BLaER1 treated with 17β-estradiol and CSF1 and Interleukin-3, amounts not matched to agents 10 nM and 100 nM (cell line): ENCODE results near the gene VPS13D.
"Not testable (repeated sequence)": the region's sequence is repeated elsewhere in the genome, so short reads cannot be mapped to it uniquely, and the experiment has no call there.

Experiments
- H3K27ac ChIP-seq, 11 experiments: shearing (Covaris generic); formaldehyde crosslinking; 2 replicates each; pipeline ENCODE4 v1.8.1; 2022
- H3K27me3 ChIP-seq, 11 experiments: shearing (Covaris generic); formaldehyde crosslinking; 2 replicates each; pipeline ENCODE4 v1.8.1; 2022
- H3K36me3 ChIP-seq, 11 experiments: shearing (Covaris generic); formaldehyde crosslinking; 2 replicates each; pipeline ENCODE4 v1.8.1; 2022
- H3K4me1 ChIP-seq, 10 experiments: shearing (Covaris generic); formaldehyde crosslinking; 2 replicates each; pipeline ENCODE4 v1.8.1; 2022
- H3K4me2 ChIP-seq, 11 experiments: shearing (Covaris generic); formaldehyde crosslinking; 2 replicates each; pipeline ENCODE4 v1.8.1; 2022
- H3K4me3 ChIP-seq, 10 experiments: shearing (Covaris generic); formaldehyde crosslinking; 2 replicates each; pipeline ENCODE4 v1.8.1; 2022
- H3K9ac ChIP-seq, 11 experiments: shearing (Covaris generic); formaldehyde crosslinking; 2 replicates each; pipeline ENCODE4 v1.8.1; 2022
- H3K9me3 ChIP-seq, 11 experiments: shearing (Covaris generic); formaldehyde crosslinking; replicated peaks in 1 of 11; 2 replicates each; pipeline ENCODE4 v1.8.1; 2022
- H4K20me1 ChIP-seq, 11 experiments: shearing (Covaris generic); formaldehyde crosslinking; 2 replicates each; pipeline ENCODE4 v1.8.1; 2022
- Cebpa-rat ChIP-seq, 11 experiments: shearing (Covaris generic); IDR thresholded peaks; 2 replicates each; pipeline ENCODE4 v1.8.1; 2022

The VPS13D gene

GRCh38 chr1:12384836-12385456 lies 155.1 kb downstream of the VPS13D start:
- Histone ChIP-seq H3K27ac (peak overlapping the region in 2 of 11 experiments; percentile 32 to 33; a peak in 3 of 22 replicates), H3K4me1 (peaks cover 47 to 55% (median 51%) of the 10 kb centered on the region in 10 experiments), H3K4me3 (no peak overlapping the region), H3K9me3 (peaks cover 35 to 68% (median 53%) of the 10 kb centered on the region in 11 experiments), H3K9ac (no peak overlapping the region), H3K36me3 (peaks cover 73 to 90% (median 81%) of the 10 kb centered on the region in 11 experiments), H3K4me2 (peak overlapping the region; percentile 47 to 68 (median 59)), H4K20me1 (no peaks in the 10 kb centered on the region), H3K27me3 (no peaks in the 10 kb centered on the region)
- TF ChIP-seq Cebpa-rat (IDR thresholded peaks at IDR 0.05), result no peak

- Histone ChIP-seq H3K27ac (no peak overlapping the region), H4K20me1 (no peaks in the 10 kb centered on the region), H3K9ac (no peak overlapping the region), H3K36me3 (peaks cover 79 to 91% (median 85%) of the 10 kb centered on the region in 11 experiments), H3K4me2 (peak overlapping the region in 9 of 11 experiments; percentile 47 to 68 (median 60); a peak in 11 of 22 replicates), H3K9me3 (peaks cover 35 to 80% (median 65%) of the 10 kb centered on the region in 11 experiments), H3K4me3 (0 out of 20 replicates have a peak overlapping the region, but pooled peaks of 1 of the 10 experiments have one; percentile 1), H3K27me3 (no peaks in the 10 kb centered on the region), H3K4me1 (peaks cover 35 to 43% (median 40%) of the 10 kb centered on the region in 10 experiments)
- no peak for TF ChIP-seq Cebpa-rat (IDR thresholded peaks at IDR 0.05)
Measured at GRCh38 chr1:12386130-12386529, 156.3 kb downstream of the VPS13D start.

- Histone ChIP-seq H3K4me1 (peaks cover 23 to 29% (median 27%) of the 10 kb centered on the region in 10 experiments), H3K4me3 (peak overlapping the region in 2 of 10 experiments; percentile 4 to 25; a peak in 2 of 20 replicates), H3K9me3 (peaks cover 37 to 85% (median 67%) of the 10 kb centered on the region in 11 experiments), H3K27me3 (no peaks in the 10 kb centered on the region), H4K20me1 (no peaks in the 10 kb centered on the region), H3K4me2 (no peak overlapping the region), H3K9ac (no peak overlapping the region), H3K36me3 (peaks cover 86 to 100% (median 94%) of the 10 kb centered on the region in 11 experiments), H3K27ac (no peak overlapping the region)
- TF ChIP-seq Cebpa-rat (IDR thresholded peaks at IDR 0.05), result no peak
Measured at GRCh38 chr1:12387641-12388040, 157.8 kb downstream of the VPS13D start.

- peaks cover 70 to 100% (median 92%) of the 10 kb centered on the region in 11 experiments for H3K36me3 ChIP-seq
- H3K4me1 ChIP-seq, result not testable (repeated sequence)
Measured at GRCh38 chr1:12390296-12390695, 160.5 kb downstream of the VPS13D start.

GRCh38 chr1:12397462-12398450 lies 167.9 kb downstream of the VPS13D start:
- no peaks in the 10 kb centered on the region for H4K20me1 ChIP-seq
- no peak overlapping the region for H3K4me3 ChIP-seq
- peaks cover 22 to 66% (median 50%) of the 10 kb centered on the region in 11 experiments for H3K36me3 ChIP-seq
- peaks cover 17 to 23% (median 21%) of the 10 kb centered on the region in 10 experiments for H3K4me1 ChIP-seq
- H3K27me3 ChIP-seq, result no peaks in the 10 kb centered on the region
- H3K4me2 ChIP-seq, result peak overlapping the region; percentile 1 to 76 (median 62); a peak in 19 of 22 replicates
- H3K9ac ChIP-seq, result no peak overlapping the region
- no peak for TF ChIP-seq Cebpa-rat (IDR thresholded peaks at IDR 0.05)
- H3K27ac ChIP-seq, result peak overlapping the region in 5 of 11 experiments; percentile 19 to 55 (median 45); a peak in 8 of 22 replicates
- peaks cover 14 to 26% (median 23%) of the 10 kb centered on the region in 11 experiments; a peak in 19 of 22 replicates for H3K9me3 ChIP-seq

More at GRCh38 chr1:12390296-12390695, 160.5 kb downstream of the VPS13D start:
- H3K9me3 ChIP-seq, result peaks cover 61 to 92% (median 84%) of the 10 kb centered on the region in 11 experiments
- H3K4me2 ChIP-seq, H3K27ac ChIP-seq, H3K9ac ChIP-seq, H3K4me3 ChIP-seq, H3K27me3 ChIP-seq, H4K20me1 ChIP-seq: not testable (repeated sequence)

GRCh38 chr1:12398479-12398878 lies 168.6 kb downstream of the VPS13D start:
- Histone ChIP-seq H3K9ac (peak overlapping the region in 1 of 11 experiments; percentile 10; a peak in 1 of 22 replicates), H3K27ac (peak overlapping the region in 8 of 11 experiments; percentile 11 to 55 (median 28); a peak in 11 of 22 replicates), H3K36me3 (peaks cover 29 to 66% (median 50%) of the 10 kb centered on the region in 11 experiments), H3K27me3 (no peaks in the 10 kb centered on the region), H3K9me3 (peaks cover 11 to 19% (median 17%) of the 10 kb centered on the region in 11 experiments; a peak in 19 of 22 replicates), H3K4me3 (no peak overlapping the region), H3K4me1 (peaks cover 17 to 23% (median 21%) of the 10 kb centered on the region in 10 experiments), H3K4me2 (peak overlapping the region; percentile 1 to 76 (median 62); a peak in 18 of 22 replicates), H4K20me1 (no peaks in the 10 kb centered on the region)
- TF ChIP-seq Cebpa-rat (IDR thresholded peaks at IDR 0.05), result no peak

- peaks cover 46 to 66% (median 54%) of the 10 kb centered on the region in 11 experiments for H3K36me3 ChIP-seq
- H3K9ac ChIP-seq, result no peak overlapping the region
- no peaks in the 10 kb centered on the region; a peak in 1 of 22 replicates for H4K20me1 ChIP-seq
- H3K4me2 ChIP-seq, result no peak overlapping the region
- H3K9me3 ChIP-seq, result peaks cover 0 to 2% (median 0%) of the 10 kb centered on the region in 11 experiments; a peak in 3 of 22 replicates
- TF ChIP-seq Cebpa-rat (IDR thresholded peaks at IDR 0.05), result no peak
- no peak overlapping the region for H3K4me3 ChIP-seq
- H3K27me3 ChIP-seq, result no peaks in the 10 kb centered on the region
- no peak overlapping the region for H3K27ac ChIP-seq
- H3K4me1 ChIP-seq, result peaks cover 20 to 25% (median 23%) of the 10 kb centered on the region in 10 experiments
Measured at GRCh38 chr1:12400027-12400693, 170.3 kb downstream of the VPS13D start.

GRCh38 chr1:12402159-12402673 lies 172.4 kb downstream of the VPS13D start:
- peaks cover 0 to 4% (median 0%) of the 10 kb centered on the region in 11 experiments; a peak in 1 of 22 replicates for H4K20me1 ChIP-seq
- H3K9ac ChIP-seq, result no peak overlapping the region
- no peaks in the 10 kb centered on the region for H3K27me3 ChIP-seq
- no peaks in the 10 kb centered on the region for H3K9me3 ChIP-seq
- no peak overlapping the region for H3K27ac ChIP-seq
- H3K4me3 ChIP-seq, result no peak overlapping the region
- H3K36me3 ChIP-seq, result peaks cover 54 to 66% (median 58%) of the 10 kb centered on the region in 11 experiments
- no peak for TF ChIP-seq Cebpa-rat (IDR thresholded peaks at IDR 0.05)
- peaks cover 40 to 42% (median 41%) of the 10 kb centered on the region in 10 experiments for H3K4me1 ChIP-seq
- H3K4me2 ChIP-seq, result no peak overlapping the region
